Osteoblast (primary cell): Measurements from ENCODE around the gene SLC25A33. TPM values are rescaled to one million over a fixed set of nuclear protein-coding genes. Genes with fewer than 3 reads are reported as not detected.
A peak's percentile ranks its signal among the peaks of the same experiment; 100 is the strongest.

Source experiments
- DNase-seq: peaks from one replicate; pipeline ENCODE4 v3.0.0; 2011; ENCODE audit warnings: low spot score, mixed read lengths; ENCODE audit not compliant: insufficient read length; ENCODE audit errors: missing footprints
- H2AFZ ChIP-seq: 2 replicates; pipeline ENCODE4 v1.6.0; 2011; ENCODE audit warnings: mild to moderate bottlenecking, low read length
- H3K27ac ChIP-seq: 2 replicates; pipeline ENCODE4 v1.5.1; 2011; ENCODE audit warnings: mild to moderate bottlenecking, low read depth, low read length, moderate library complexity
- H3K27me3 ChIP-seq: 2 replicates; pipeline ENCODE4 v1.6.0; 2012; ENCODE audit warnings: mild to moderate bottlenecking, control low read depth, inconsistent platforms, low read length, moderate library complexity; ENCODE audit not compliant: insufficient read depth
- H3K36me3 ChIP-seq: 2 replicates; pipeline ENCODE4 v1.5.1; 2011; ENCODE audit warnings: mild to moderate bottlenecking, low read length, control low read depth, moderate library complexity; ENCODE audit not compliant: insufficient read depth
- H3K4me1 ChIP-seq: 2 replicates; pipeline ENCODE4 v1.5.1; 2011; ENCODE audit warnings: mild to moderate bottlenecking, low read length, control low read depth, moderate library complexity; ENCODE audit not compliant: insufficient read depth
- H3K4me2 ChIP-seq: 2 replicates; pipeline ENCODE4 v1.6.0; 2011; ENCODE audit warnings: mild to moderate bottlenecking, low read length; ENCODE audit not compliant: insufficient read depth
- H3K4me3 ChIP-seq: fragments of 200-600 bp; sonication (generic); 3 replicates; pipeline ENCODE4 v1.5.1; 2012; ENCODE audit warnings: mild to moderate bottlenecking, low read length, inconsistent platforms; ENCODE audit not compliant: insufficient read depth
- H3K79me2 ChIP-seq: 2 replicates; pipeline ENCODE4 v1.6.0; 2012; ENCODE audit warnings: mild to moderate bottlenecking, low read length, control low read depth, inconsistent platforms; ENCODE audit not compliant: insufficient read depth
- H3K9me3 ChIP-seq: 2 replicates; pipeline ENCODE4 v1.5.1; 2011; ENCODE audit warnings: low read depth, low read length, control low read depth
- H4K20me1 ChIP-seq: 2 replicates; pipeline ENCODE4 v1.6.0; 2012; ENCODE audit warnings: mild to moderate bottlenecking, low read length, control low read depth; ENCODE audit not compliant: insufficient read depth
- CTCF ChIP-seq: IDR thresholded peaks from 2 replicates; pipeline ENCODE4 v1.5.1; 2011; ENCODE audit warnings: mild to moderate bottlenecking, low read depth, low read length, moderate library complexity; ENCODE audit errors: extremely low read depth
- total RNA-seq: library from RNA; depleted of rRNA; stranded (reverse); fragments of >200 nt; gene quantifications from 2 replicates; pipeline ENCODE4 v1.2.3, GENCODE V29; 2012

Gene SLC25A33
- total RNA-seq, 1 donor, result 7.2 TPM

DNA sequence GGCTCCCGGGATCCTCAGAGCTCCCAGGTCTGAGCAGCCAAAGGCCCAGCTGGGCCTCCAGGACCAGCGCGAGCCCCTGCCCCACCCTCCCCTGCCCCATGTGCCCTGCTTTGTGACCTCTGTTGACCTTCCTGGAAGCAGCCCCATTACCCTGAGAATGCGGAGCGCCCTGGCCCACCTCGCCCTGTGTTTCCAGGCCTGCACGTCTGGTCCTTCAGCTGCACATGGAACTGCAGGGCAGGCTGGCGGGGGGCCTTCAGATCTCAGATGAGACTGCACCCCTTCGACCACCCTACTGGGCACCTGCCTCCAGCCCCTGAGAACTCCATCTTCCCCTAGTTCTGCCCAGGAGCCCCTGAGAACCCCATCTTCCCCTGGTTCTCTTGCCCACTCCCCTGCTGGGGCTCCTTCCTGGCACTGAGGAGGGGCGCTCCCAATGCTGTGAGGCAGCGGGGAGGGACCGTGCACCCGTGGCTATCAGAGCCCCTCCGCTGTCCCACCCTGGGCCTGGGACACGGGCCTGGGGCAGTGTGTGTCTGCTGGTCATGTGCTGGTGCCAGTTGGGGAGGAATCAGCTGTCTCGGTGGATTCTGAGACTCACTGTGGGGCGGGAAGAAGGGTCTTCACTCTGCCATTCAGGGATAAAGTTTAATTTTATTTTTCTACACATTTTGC, 74.5 kb downstream of the SLC25A33 start:
- TF ChIP-seq CTCF, result no peak
- DNase-seq, result peak; percentile 74
- no peak overlapping the region for H2AFZ ChIP-seq
- H3K4me1 ChIP-seq, result no peaks in the 10 kb centered on the region
- no peaks in the 10 kb centered on the region for H3K79me2 ChIP-seq
- no peak overlapping the region for H3K4me3 ChIP-seq
- no peaks in the 10 kb centered on the region for H3K9me3 ChIP-seq
- H4K20me1 ChIP-seq, result no peaks in the 10 kb centered on the region
- no peak overlapping the region for H3K4me2 ChIP-seq
- no peak overlapping the region for H3K27ac ChIP-seq
- H3K36me3 ChIP-seq, result peaks cover 13% of the 10 kb centered on the region
- peaks cover 5% of the 10 kb centered on the region for H3K27me3 ChIP-seq

DNA sequence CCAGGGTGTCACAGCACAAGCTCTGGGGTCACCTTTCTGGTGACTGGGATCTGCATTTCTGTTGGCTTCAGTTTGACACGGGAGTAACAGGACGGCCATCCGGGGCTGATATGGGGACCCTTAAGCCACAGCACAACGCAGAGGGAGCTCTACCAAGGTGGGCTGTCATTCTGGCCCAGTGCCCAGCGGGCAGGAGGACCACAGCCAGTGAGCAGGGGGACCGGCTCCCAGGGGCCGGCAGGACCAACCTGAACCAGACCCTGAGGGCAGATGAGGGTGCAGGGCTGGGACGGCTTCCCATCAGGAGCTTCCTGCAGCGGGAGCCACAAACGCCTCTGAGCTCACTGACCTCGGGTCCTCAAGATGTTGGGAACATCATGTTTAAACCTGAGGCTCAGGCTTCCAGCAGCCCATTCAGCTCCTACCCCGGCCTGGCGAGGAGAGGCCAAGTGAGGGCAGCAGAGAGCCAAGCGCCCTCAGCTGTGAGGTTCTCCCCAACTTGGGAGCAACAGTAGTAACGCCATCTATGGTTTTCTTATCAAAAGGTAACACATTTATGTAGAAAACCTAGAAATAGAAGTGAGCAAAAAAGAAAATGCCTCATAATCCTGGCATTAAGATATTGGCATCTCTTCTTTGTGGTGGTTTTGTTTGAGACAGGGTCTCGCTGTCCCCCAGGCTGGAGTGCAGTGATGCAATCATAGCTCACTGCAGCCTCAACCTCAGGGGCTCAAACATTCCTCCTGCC, 76.2 kb downstream of the SLC25A33 start:
- DNase-seq, result peak; percentile 97
- no peak overlapping the region for H2AFZ ChIP-seq
- no peaks in the 10 kb centered on the region for H4K20me1 ChIP-seq
- no peaks in the 10 kb centered on the region for H3K9me3 ChIP-seq
- no peaks in the 10 kb centered on the region for H3K79me2 ChIP-seq
- H3K27ac ChIP-seq, result no peak overlapping the region
- TF ChIP-seq CTCF, result peak; percentile 77
- H3K4me2 ChIP-seq, result no peak overlapping the region
- no peaks in the 10 kb centered on the region for H3K4me1 ChIP-seq
- no peak overlapping the region for H3K4me3 ChIP-seq
- H3K27me3 ChIP-seq, result peaks cover 10% of the 10 kb centered on the region
- peaks cover 5% of the 10 kb centered on the region for H3K36me3 ChIP-seq

DNA sequence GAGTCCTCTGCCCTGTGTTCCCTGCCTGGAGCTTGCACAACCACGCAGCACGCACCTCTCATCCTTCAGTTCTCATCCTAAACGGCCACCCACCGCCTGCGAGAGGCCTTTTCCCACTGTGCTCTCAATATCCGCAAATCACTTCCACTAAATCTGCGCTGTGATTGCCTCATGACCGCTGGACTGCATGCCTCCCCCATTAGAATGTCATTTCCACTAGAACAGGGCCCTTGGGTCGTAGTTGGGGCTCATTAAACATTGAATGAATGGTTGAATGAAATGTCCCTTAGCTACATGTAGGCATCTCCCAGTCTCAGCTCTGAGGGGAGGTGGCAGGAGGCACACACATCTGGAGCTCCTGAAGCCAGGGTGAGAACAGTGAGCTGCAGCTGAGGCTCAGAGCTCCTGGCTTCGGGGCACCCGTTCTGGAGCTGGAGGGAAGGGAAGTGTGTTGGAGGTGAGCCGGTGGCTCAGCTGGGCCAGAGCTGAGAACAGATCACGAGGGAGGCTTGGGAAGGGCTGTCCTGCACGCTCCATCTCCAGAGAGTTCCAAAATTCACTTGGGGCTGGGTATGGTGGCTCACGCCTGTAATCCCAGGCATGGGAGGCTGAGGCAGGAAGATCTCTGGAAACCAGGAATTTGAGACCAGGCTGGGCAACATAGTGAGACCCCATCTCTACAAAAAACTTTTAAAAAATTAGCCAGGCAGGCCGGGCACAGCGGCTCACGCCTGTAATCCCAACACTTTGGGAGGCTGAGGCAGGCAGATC, 79.8 kb downstream of the SLC25A33 start:
- no peak overlapping the region for H3K4me2 ChIP-seq
- H3K4me1 ChIP-seq, result no peaks in the 10 kb centered on the region
- no peaks in the 10 kb centered on the region for H3K36me3 ChIP-seq
- H2AFZ ChIP-seq, result no peak overlapping the region
- peaks cover 10% of the 10 kb centered on the region for H3K27me3 ChIP-seq
- TF ChIP-seq CTCF, result no peak
- H3K4me3 ChIP-seq, result no peak overlapping the region
- no peak overlapping the region for H3K27ac ChIP-seq
- DNase-seq, result no peak
- H3K79me2 ChIP-seq, result no peaks in the 10 kb centered on the region
- H4K20me1 ChIP-seq, result no peaks in the 10 kb centered on the region
- no peaks in the 10 kb centered on the region for H3K9me3 ChIP-seq

GRCh38 chr1:9621032-9621431, 81.8 kb downstream of the SLC25A33 start:
- no peaks in the 10 kb centered on the region for H3K4me1 ChIP-seq
- H4K20me1 ChIP-seq, result no peaks in the 10 kb centered on the region
- TF ChIP-seq CTCF, result no peak
- no peaks in the 10 kb centered on the region for H3K79me2 ChIP-seq
- peaks cover 10% of the 10 kb centered on the region for H3K27me3 ChIP-seq
- DNase-seq, result peak; percentile 26
- H3K9me3 ChIP-seq, result no peaks in the 10 kb centered on the region
- H2AFZ ChIP-seq, result no peak overlapping the region
- no peak overlapping the region for H3K27ac ChIP-seq
- no peak overlapping the region for H3K4me2 ChIP-seq
- H3K4me3 ChIP-seq, result no peak overlapping the region
- no peaks in the 10 kb centered on the region for H3K36me3 ChIP-seq
